Astrocyte (in vitro differentiated cells and primary cell): ENCODE results near the gene EXOC6.

ENCODE experiments used
- EZH2 ChIP-seq: IDR thresholded peaks from 2 replicates; pipeline ENCODE4 v1.6.1; 2012; ENCODE audit warnings: mild to moderate bottlenecking, low read length, inconsistent platforms; ENCODE audit not compliant: insufficient read depth
- TF ChIP-seq, protein P1 (sequence below): IDR thresholded peaks from 2 replicates; pipeline ENCODE4 v1.5.1; 2011; ENCODE audit warnings: low read depth, mild to moderate bottlenecking, inconsistent platforms, low read length, moderate library complexity; ENCODE audit not compliant: insufficient read depth

DNA sequence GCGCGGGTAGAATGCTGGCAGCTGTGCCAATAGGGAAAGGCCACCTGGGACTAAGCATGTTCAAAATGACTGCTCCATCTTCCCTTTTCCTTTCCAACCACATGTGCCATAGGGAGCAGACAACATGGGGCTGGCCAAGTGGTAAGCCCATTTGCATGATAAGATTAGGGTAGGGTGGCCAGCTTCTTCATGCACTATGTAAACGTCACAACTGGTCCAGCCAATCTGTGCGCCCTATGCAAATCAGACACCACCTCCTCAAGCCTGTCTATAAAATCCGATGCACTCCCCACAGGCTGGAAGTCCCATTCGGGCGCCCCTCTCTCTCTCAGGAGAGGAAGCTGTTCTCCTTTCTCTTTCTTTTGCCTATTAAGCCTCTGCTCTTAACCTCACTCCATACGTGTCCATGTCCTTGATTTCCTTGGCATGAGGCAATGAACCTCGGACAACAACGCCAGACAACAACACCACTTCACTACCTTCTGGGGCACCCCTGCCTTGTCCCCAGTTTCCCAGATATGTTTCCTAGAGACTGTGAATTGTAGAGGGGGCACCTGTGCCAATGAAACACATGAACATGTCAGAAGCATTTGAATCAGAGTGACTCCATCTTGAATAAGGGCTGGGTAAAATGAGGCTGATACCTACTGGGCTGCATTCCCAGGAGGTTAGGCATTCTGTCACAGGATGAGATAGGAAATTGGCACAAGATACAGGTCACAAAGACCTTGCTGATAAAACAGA lies 19.1 kb upstream of the EXOC6 start:
- TF ChIP-seq, protein P1, sequence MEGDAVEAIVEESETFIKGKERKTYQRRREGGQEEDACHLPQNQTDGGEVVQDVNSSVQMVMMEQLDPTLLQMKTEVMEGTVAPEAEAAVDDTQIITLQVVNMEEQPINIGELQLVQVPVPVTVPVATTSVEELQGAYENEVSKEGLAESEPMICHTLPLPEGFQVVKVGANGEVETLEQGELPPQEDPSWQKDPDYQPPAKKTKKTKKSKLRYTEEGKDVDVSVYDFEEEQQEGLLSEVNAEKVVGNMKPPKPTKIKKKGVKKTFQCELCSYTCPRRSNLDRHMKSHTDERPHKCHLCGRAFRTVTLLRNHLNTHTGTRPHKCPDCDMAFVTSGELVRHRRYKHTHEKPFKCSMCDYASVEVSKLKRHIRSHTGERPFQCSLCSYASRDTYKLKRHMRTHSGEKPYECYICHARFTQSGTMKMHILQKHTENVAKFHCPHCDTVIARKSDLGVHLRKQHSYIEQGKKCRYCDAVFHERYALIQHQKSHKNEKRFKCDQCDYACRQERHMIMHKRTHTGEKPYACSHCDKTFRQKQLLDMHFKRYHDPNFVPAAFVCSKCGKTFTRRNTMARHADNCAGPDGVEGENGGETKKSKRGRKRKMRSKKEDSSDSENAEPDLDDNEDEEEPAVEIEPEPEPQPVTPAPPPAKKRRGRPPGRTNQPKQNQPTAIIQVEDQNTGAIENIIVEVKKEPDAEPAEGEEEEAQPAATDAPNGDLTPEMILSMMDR, result no peak
- no peak for TF ChIP-seq EZH2
